M059J (cell line): ENCODE data around the gene ADRA2C. TPM values are rescaled to one million over a fixed set of nuclear protein-coding genes. Genes with fewer than 3 reads are reported as not detected.

Source experiments
- DNase-seq: peaks from one replicate; pipeline ENCODE4 v3.0.0-alpha.2; 2012; ENCODE audit warnings: low read depth
- total RNA-seq: library from RNA; depleted of rRNA; stranded (reverse); fragments of >200 nt; shearing (Covaris generic); gene quantifications from 2 replicates; pipeline ENCODE4 v1.2.3, GENCODE V29; 2014

Gene ADRA2C
- total RNA-seq, 1 experiment from 2014 or later = not detected

DNA sequence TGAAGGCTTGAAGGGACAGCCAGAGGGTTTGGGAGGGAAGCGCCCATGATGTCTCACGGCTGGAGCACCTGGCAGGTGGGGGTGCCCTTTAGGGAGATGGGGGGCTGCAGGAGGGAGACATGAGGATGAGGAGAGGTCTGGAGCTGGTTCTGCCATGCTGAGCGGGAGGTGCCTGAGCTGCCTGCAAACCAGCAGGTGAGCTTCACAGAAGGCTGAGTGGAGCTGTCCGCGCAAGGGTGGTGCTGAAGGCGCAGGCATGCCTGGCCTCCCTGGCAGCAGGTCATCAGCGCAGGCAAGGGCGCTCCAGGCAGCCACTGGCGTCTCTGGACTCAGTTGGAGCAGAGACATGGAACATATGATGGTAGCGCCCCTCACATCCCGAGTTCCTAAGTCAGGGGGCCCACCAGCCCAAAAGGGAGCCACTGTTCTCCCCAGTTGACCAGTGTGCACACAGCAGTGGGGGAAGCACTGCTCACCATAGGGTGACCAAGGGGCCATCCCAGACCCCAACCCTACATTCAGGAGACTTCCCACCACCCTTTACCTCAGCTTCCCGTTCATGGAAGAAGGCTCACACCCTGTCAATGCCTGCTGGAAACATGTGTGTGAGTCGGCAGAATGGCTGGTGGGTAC lies 25.8 kb downstream of the ADRA2C start:
- peak; percentile 18 for DNase-seq

DNA sequence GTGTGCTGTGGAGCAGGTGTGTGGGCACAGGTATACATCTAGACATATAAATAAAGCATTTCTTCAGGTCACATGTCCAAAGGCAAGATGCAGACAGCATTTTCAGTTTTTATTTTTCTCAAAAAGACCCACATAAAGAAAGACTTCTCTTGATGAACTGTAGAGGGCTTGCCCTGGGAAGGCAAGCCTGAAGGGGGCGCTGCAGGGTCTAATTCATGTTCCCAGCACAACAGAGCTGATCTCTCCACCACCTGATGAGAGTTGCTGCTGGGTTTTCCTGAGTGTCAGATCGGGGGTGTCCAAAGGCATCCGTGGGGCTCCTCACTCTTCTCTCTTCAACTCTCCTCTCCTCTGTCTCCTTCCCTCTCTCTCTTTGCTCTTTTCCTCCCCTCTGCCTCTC lies 26.6 kb downstream of the ADRA2C start:
- DNase-seq = no peak

DNA sequence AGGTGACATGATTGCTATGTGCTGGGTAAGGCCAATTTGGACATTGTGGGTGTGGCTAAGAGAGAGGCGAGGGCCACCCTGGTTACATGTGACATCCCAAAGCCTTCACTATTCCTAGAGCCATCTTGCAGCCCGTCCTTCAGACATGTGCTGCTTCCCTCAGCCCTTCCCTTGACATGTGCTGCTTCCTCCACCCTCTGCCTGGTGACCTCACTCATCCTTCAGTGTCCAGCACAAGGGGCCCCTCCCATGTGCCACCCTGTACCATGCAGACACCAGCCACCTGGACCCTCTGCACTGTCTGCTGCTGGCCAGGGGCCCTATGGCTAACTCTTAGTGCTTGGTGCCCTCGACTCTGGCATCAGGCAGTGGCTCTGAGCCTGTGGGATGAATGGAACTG lies 27.4 kb downstream of the ADRA2C start:
- no peak for DNase-seq

DNA sequence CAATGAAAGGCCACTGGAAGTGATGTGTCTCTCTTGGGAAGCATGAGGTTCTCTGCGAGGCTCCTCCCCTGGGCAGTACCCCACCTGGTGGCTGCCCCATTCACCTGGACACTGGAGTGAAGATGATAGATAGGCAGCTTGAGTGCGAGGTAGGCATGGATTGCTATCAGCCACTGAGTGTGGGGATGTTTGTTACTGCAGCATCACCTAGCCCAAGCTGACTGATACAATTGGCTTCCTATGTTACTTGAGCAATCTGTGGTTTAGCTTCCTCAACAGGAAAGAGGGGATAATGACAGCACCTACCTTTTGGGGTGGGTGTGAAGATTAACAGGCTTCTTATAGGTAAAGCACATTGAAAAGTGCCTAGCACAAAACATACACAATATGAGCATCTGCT lies 30.8 kb downstream of the ADRA2C start:
- DNase-seq = no peak

DNA sequence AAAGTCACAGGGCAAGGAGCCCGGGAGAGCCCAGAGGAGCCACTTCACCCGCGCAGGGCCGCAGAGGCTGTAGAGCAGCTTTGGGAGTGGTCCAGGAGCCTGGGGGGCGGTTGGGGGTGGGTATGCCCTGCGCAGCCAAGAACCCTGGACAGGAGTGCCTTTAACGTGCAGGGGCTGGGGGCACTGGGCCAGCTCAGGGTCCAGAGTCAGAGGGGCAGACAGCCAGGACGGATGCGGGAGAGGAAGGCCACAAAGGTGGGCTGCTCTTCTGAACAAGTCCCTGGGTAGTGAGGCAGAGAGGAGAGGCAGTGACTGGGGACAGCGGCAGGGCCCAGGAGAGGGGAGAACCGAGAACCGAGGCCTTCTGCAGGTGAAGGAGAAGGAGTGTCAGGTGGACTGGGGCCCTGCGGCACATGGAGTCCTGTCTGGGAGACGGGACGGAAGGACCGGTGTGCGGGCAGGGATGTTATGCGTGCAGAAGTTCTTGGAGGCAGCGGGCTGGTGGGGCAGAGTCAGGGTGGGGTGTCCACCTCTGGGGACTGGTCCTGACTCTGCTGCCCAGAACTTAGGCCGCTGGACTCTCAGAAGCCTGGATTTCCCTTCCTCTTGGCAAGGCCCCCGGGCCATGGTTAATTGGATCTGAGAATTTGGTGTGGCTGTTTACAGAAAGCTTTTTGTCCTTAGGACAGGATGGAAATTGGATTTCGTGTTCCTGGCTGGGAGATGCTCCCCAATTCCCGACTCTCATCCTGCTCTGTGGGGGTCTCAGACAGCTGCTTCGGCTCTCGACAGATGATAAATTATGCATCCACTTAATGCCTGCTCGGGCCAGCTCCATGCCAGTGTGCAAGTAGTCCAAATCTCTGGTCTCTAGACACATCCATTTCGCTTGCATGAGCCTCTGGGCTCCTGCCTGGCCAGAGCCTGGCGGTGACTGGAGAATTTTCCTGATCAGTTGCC lies 31.9 kb downstream of the ADRA2C start:
- no peak for DNase-seq

DNA sequence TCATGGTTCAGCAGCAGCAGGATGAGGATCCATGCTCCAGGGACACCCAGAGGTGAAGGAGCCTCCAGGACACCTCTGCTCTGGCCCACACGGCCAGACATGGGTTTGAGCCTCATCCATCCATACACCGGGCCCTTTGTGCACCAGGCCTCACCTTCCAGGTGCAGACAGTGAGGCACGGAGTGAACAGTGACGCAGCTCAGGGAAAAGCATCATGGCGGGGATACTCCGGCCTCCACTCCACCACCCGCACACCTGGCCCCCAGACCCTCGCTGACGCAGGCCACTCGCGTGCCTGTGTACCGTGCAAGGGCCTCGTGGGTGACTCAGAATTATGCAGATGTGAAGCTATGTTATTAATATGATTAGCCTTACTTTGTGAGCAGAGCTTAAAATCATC lies 33.3 kb downstream of the ADRA2C start:
- DNase-seq = no peak

DNA sequence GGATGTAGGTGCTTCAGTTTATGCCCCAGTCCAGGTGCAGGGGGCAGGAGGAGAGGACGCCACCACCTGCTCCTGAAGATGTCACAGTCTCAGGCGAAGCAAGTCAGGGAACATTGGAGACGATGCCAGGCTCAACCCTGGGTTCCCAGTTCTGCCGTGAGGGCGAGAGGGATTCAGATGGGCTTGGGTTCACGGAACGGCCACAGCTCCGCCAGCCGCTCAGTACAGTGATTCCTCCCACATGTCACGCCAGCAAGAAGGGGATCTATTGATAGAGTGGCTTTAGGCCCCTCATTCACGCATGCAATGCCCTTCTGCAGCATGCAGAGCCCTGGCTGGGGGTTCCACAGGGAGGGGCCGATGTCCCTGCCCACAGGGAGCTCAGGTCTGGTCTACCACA lies 34.2 kb downstream of the ADRA2C start:
- no peak for DNase-seq

DNA sequence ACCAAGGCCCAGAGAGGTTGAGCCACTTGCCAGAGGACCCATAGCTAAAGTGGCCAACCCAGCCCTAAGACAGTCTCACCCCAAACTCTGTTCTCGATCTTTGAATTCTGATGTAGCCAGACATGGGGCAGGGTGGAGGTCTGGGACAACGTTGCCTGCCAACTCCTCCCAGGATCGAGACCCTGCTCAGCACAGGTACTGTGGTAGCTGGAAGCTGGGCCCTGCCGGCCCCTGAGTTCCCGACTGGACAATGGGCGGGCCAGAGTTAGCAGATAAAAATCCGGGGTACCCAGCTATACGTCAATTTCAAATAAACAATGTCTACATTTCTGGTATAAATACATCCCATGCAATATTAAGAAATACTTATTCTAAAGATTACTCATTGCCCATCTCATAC lies 35.3 kb downstream of the ADRA2C start:
- DNase-seq = no peak

DNA sequence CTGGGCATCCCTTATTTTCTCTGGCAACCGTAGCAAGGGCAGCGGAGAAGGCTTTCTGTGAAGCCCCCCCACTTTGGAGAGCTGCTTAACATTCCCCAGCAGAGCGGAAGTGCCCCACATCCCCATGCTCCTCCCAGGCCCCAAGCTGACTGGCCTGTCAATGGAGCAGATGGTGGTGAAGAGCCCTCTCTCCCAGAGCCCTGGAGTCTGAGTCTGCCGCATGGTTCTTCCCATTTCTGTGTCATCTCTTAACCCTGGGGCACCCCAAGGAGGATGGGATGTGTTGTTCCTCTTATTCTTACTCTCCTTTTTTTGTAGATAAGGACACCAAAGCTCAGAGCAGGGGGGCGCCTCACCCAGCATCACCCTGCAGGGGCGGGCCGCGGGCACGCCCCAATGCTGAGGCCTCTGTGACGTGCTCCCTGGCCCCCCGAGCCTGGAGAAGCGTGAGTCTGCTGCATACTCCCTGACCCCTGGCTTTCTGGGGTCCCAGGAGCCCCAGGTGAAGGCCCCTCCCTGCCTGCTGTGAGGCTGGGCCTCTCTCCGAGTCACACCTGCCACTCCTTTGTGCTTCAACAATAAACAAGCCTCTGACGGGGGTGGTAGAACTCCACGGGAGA lies 35.9 kb downstream of the ADRA2C start:
- DNase-seq = no peak

DNA sequence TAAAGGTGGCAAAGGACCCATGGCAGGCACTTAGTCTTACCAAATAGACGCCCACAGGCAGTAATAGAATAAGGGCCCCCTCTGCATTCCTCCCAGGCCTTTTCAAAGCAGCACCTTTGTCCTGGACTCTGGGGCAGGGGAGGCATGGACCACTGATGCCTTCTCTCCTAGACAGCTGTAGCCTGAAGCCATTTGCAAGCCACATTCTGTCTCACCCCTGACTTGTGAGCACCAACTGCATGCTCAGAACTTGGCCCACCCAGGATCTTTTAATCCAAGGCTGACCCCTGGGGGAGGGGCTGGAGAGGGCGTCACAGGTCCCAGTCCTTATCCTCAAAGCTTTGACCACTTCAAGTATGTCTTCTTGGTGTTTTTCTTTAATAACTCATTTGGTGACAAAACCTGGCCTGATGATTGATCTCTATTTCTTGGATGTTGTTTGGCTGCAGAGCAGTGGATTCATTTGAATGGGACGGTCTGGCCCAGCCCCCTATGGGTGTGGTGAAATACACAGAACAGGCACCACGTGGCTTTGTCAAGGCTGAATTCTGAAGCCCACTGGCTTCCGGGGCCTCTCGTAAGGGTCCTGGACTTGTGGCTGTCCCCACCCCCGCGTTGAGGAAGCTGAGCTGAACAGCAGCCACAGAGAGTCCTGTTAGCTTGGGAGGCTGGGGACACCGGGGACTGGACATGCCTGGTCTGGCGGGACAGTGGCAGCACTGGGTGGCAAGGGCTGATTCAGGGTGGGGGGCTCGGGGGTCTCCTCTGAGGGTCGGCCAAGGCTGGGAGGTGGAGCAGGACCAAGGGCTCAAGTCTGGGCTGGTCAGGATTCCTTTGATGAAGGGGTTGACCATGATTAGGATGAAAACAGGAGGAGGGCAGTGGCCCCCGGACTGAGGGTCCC lies 36.6 kb downstream of the ADRA2C start:
- DNase-seq = no peak

DNA sequence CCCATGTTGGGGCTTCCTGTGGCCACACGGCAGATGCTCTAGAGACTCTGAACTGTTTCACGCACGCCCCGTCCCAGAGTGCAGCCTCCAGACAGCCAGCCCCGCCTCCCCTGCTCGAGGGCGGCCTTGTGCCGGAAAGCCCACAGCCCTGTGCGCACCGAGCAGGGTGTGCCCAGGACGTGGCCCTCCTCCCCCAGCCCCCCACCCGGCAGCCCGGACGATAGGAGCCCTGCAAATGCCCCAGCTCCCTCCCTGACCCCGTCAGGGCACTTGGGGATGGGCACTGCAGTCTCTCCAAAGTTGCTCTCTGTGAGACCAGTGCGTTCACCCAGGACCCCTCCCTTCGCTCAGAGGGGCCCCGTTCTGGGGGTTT lies 37.3 kb downstream of the ADRA2C start:
- DNase-seq = no peak

DNA sequence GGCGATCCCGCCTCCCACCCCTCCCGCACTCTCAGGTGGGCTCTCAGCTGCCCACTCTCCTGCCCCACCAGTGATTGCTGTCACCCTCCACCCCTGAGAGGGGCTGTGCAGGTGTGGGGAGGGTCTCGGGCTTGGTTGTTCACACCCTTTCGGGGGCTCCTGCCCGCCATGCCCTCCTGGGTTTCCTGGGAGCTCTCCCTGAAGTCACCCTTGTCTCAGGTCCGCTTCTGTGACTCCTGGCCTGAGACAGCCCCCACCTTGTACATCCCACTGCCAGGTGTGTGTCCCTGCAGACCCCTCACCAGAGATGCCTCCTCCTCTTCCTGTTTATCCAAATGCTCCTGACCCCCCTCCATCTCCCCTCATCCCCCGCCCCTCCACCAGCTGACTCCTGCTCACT lies 37.8 kb downstream of the ADRA2C start:
- DNase-seq = no peak

DNA sequence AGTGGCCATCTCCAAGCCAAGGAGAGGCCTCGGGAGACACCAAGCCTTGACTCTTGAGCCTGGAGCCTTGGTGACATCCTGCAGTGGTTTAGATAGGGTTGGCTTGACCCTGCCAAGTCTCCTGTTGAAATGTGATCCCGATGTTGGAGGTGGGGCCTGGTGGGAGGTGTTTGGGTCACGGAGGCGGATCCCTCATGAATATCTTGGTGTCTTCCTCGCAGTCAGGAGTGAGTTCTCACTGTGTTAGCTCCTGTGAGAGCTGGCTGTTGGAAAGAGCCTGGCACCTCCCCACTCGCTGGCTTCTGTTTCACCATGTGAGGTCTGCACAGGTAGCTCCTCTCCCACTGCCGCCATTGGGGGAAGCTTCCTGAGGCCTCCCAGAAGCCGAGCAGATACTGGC lies 38.8 kb downstream of the ADRA2C start:
- DNase-seq = no peak

DNA sequence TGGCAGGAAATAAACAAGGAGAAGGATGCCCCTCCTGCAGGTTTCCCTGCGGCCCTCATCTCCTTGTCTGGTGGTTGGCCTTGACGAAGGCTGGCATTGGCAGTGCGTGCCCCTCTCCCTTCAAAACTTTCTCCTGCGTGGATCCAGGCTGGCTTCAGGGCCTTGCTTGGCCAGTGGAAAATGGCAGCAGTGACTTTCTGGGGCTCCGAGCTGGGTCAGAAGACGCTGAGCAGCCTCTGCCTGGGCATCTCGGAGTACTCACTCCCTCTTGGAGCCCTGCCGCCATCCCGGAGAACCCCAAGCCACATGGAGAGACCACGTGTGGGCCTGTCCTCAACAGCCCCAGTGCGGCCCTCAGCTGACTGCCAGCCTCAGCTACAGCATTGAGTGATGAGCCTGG lies 39.5 kb downstream of the ADRA2C start:
- DNase-seq = no peak

DNA sequence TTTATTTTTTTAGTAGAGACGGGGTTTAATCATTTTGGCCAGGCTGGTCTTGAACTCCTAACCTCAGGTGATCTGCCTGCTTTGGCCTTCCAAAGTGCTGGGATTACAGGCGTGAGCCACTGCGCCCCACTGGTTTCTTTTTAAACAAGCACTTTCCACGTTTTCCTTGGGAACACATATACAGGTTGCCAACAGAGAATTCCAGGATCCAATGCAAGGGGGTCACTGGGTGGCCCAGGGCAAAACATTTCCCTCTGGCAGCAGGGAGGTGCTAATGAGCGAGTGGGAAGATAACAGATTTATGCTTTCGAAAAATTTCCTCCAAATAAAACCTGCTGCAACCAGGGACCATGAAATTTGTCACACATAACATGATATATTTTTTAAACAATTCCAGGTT lies 41.1 kb downstream of the ADRA2C start:
- DNase-seq = no peak

DNA sequence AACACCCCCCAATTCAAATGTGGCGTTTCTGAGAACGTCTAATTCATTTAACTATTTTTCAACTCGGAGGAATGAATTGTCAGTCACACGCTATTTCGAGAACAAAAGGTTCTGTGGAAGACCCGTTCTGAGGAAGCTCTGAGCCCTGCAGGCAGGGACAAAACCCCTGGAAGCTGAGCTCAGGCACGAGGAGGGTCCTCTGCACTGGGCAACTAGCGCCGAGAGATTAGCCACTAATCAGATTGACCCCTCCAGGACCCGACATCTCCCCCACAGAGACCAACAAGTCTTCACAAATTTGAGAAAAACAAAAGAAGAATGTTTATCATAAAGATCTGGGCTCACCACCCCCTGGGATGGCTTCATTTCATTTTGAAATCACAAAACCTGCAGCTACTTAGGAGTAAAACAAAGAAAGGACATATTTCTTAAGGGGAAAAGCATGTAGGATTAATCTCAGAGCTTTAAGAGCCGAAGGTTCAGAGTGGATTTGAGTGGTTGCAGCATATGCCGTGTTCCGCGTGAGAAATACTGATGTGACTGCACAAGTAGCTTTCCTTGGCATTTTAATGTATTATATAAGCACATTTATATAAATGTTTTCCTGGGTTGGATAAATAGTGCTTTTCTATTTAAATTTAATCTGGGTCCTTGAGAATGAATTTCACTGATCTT lies 41.8 kb downstream of the ADRA2C start:
- DNase-seq = no peak

DNA sequence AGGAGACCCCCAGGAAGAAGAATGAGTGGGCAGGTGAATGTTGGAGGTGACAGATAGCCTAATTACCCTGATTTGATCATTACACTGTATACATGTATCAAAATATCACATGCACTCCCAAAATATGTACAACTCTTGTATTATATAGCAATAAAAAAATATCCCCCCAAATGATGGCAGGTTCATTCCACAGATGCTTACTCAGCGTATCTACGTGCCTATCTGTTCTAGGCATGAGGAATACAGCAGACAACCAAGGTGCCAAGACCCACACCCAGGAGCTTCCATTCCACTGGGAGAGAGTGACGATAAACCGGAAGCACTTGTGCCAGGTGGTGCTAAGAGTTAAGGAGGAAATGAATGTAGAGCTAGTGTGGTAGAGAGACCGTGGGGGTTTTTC lies 42.4 kb downstream of the ADRA2C start:
- DNase-seq = no peak

DNA sequence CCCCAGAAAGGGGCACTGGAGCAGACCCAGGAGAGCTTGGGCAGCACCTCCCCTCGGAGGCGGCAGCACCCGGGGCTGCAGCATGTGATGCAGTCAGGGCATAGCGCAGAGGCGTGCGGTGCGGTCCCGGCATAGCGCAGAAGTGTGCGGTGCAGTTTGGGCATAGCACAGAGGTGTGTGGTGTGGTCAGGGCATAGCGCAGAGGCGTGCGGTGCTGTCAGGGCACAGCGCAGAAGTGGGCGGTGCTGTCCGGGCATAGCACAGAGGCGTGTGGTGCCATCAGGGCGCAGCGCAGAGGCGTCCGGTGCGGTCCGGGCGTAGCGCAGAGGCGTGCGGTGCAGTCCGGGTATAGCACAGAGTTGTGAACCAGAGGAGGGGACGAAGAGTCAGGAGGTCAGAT lies 42.8 kb downstream of the ADRA2C start:
- DNase-seq = no peak

DNA sequence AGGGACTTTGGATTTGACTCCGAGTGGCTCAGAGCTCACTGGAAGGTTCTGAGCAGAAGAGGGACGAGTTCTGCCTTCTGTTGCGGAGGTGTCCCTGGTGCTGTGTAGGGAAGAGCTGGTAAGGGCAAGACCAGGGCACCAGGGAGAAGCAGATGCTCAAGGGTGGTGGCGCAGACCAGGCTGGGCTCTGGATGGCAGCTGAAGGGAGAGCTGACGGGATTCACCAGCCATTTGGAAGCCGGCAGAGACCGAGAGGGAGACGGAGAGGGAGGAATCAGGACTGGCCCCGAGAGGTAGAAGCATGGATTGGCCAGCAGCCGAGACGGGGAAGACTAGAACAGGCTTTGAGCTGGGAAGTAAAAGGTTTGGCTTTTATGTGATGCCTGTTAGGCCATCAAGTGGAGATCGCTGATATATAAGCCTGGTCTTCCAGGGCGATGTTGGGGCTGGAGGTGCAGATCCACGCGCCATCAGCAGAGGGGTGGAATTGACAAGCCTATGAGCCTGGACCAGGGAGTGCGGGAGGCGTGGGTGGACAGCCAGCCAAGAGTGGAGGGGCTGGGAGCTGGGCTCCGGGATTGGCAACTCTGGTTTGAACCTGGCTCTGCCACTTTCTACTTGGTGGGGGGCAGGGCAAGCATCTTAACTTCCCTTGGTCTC lies 43.4 kb downstream of the ADRA2C start:
- no peak for DNase-seq

DNA sequence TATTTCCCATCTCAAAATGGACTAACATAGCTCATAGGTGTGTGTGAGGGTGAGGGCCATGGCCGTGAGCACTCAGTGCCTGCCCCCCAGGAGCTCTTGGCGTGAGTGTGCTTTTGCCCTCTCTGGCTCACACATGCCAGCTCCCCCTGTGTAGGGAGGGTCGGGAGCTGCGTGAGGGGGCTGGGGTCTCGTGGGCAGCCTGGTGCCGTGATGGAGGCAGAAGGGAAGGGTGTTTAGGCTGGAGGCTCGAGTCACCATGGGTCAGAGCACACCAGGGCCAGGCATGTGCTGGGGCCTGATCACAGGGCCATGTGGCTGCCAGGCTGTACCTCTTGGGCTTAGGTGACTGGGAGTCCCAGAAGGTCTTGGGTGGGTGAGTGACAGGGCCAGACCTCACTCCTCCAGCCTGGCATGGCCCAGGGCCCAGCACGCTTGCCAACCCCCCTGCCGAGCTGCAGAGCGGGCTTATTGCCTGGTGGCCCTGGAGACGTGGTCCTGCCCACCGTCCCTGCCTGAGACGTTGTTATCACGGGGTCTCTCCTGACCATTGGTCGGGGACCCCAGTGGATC lies 44.0 kb downstream of the ADRA2C start:
- DNase-seq = no peak
